ENCODE results near the gene FHIT.

FHIT gene

DNA sequence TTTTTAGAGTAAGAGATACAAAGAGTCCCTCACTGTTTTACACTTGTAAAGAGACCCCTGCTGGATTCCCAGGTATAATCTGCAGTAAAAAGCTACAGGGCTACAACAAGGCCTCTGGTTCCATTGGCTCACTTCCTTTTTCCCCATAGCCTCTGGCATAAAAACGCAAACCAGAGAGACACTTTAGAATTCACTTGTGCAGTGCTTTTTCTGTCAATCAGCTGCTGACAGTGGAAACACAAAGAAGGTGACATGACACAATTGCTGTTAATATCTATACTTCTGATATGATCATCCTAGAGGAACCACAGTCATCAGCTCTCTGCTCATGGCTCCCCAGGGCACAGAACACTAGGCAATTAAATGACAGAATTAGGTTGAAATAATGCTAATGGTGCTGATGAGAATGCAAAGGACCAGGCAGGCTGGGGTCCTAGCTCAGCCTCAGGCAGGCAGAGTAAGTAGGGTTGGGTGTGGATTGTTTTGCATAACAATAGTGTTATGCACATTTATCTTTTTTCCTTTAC, 1533.5 kb downstream of the FHIT start:
- DNase-seq (ENCODE audit: low read depth), result no peak

GRCh38 chr3:59714066-59714465, 1537.2 kb downstream of the FHIT start:
- DNase-seq (ENCODE audit: low read depth), result no peak

DNA sequence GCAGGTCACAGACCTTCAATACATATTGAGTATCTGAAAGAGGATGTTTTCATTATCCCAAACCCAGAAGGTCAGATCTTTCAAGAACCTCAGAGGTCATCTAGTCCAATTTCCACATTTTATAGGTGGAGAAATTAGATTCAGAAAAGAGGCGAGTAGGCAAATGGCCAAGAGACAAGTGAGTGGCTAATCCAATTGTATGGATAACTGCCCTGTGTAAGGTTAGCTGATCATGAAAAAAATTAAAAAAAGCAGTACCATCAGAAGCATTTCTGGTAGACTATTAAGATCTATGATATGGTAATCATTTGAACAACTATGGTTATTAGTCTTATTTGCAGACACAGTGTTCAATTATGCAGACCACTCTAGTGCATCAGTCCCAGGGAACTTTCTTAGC, 1540.7 kb downstream of the FHIT start:
- DNase-seq (ENCODE audit: low read depth), result no peak

DNA sequence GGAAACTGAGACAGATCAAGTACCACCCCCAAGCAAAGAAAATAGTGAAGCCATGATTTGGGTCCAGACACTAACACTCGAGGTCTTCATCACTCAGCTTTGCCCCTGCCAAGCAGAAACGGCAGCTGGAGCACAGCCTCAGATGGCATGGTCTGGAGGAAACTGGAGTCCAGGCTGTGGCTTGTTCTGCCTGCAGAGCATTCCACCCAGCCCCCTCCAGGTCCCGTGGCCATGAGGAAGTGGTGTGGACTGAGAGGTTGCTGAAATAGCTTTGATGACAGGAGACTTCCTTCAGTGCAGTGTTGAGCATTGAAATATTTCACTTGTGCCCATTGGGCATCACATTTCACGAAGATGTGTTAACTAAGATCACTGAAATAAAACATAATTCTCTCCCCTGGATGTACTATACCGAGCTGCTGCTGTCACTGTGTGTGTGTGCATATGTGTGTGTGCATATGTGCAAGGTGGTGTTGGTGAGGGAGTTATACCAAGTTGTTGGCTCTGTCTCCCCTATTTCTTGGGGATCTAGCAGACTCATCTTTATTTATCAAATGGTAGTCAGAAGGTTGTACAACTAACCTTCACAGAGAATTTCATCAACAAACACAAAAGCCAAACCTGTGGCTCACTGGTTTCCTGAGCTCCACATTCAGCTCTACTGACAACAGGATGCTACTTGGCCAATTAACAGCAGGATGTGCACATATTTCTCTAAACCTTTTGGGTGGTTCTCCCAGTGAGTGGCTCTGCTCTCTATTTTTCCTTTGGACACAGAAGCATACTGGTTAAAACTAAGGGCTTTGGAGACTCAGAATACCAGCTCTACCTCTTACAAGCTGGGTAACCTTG, 1541.3 kb downstream of the FHIT start:
- DNase-seq (ENCODE audit: low read depth), result no peak

DNA sequence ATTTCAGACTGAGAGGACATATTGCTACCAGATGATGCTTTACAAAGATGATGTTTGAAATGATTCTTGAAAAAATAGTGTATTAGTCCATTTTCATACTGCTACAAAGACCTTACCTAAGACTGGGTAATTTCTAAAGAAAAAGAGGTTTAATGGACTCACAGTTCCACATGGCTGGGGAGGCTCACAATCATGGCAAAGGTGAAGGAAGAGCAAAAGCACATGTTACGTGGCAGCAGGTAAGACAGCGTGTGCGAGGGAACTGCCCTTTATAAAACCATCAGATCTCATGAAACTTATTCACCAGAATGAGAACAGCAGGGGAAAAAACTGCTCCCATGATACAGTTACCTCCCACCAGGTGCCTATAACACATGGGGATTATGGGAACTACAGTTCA, 1543.0 kb downstream of the FHIT start:
- DNase-seq (ENCODE audit: low read depth), result no peak

- DNase-seq (ENCODE audit: low read depth), result no peak
Observed at GRCh38 chr3:59704292-59704691, 1547.0 kb downstream of the FHIT start.

DNA sequence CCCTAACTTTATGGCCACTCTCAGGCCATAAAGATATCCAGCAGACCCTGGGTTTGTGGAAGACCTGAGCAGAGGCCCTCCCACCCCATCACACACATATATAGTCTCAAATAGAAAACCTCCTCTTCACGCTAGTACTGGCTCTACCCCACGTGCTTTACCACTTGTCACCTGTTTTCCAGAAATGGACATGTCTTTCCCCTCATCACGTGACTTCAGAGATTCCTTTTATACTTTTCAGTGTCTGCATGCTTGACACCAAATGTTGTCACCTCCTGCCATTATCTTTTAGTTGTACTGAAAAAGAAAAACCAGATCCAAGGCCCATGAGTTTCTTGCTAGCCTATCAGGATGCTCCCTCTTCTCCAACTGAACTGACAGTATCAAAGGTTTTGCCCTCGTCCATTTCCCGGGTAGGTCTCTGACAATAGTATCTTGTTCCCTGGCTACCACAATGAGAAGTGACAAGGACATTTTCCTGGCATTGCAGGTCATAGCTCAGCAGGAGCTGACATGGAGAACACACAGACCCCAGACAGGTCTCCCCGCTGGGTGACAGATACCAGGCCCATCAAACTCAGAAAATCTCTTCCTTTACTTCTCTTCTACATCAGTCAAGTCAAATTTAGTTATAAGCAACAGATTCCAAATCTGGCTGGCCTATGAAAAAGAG, 1551.5 kb downstream of the FHIT start:
- no peak for DNase-seq (ENCODE audit: low read depth)
